HUES64 (cell line): ENCODE results near the gene CEND1.
A peak's percentile ranks its signal among the peaks of the same experiment; 100 is the strongest.

Experiments used
- H3K27ac ChIP-seq: 2 replicates; pipeline ENCODE4 v1.7.0; 2013; ENCODE audit warnings: low read depth, low read length, inconsistent platforms
- H3K27me3 ChIP-seq: 2 replicates; pipeline ENCODE4 v1.6.1; 2013; ENCODE audit warnings: mild to moderate bottlenecking, low read length; ENCODE audit not compliant: insufficient read depth
- H3K36me3 ChIP-seq: 2 replicates; pipeline ENCODE4 v1.6.1; 2013; ENCODE audit warnings: mild to moderate bottlenecking, low read length; ENCODE audit not compliant: insufficient read depth
- H3K4me1 ChIP-seq: 2 replicates; pipeline ENCODE4 v1.6.1; 2013; ENCODE audit warnings: mild to moderate bottlenecking, low read length, moderate library complexity; ENCODE audit not compliant: insufficient read depth
- H3K4me3 ChIP-seq: 2 replicates; pipeline ENCODE4 v1.5.1; 2013; ENCODE audit warnings: mild to moderate bottlenecking, low read length, moderate library complexity
- H3K9ac ChIP-seq: 2 replicates; pipeline ENCODE4 v1.6.1; 2013; ENCODE audit warnings: mild to moderate bottlenecking, low read depth, low read length
- H3K9me3 ChIP-seq: 2 replicates; pipeline ENCODE4 v1.6.1; 2013; ENCODE audit warnings: low read depth, low read length; ENCODE audit not compliant: insufficient read depth
- WGBS: fragments of 150-250, 120-280 bp; methylation state at CpG from one replicate; pipeline ENCODE4 v1.1.7; 2013; ENCODE audit warnings: missing lambda C conversion rate; 5-methylcytosine and 5-hydroxymethylcytosine counted together

CEND1 gene

DNA sequence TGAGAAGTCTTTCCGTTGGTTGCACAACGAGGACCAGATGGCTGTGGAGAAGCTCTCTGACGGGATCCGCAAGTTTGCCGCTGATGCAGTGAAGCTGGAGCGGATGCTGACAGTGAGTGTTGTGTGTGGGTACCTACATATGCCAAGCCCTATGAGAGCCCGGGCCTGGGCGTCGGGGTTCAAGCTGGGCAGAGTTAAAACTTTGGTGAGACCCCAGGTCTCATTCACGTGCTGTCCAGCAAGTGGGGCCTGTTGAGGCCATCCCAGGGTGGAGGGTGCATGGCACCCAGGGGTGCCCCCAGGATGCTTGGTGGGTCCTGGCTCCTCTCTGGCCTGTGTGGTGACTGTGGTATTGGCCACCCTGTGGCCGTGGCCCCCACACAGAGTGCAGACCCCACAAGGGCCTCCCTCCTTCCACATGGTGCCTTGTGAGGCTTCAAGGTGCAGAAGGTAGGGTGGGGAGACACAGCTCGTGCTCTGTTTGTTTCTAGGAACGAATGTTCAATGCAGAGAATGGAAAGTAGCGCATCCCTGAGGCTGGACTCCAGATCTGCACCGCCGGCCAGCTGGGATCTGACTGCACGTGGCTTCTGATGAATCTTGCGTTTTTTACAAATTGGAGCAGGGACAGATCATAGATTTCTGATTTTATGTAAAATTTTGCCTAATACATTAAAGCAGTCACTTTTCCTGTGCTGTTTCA lies 25.4 kb downstream of the CEND1 start:
- H3K27ac ChIP-seq: no peak overlapping the region; the same call in 1 of the 2 replicates
- H3K4me1 ChIP-seq: peaks cover 7% of the 10 kb centered on the region; the same call in 1 of the 2 replicates
- H3K4me3 ChIP-seq: no peak overlapping the region
- H3K9ac ChIP-seq: no peak overlapping the region
- 95% methylated on average over 18 of the region's 18 CpGs for WGBS
- H3K27me3 ChIP-seq: no peaks in the 10 kb centered on the region
- H3K9me3 ChIP-seq: no peaks in the 10 kb centered on the region
- H3K36me3 ChIP-seq: peaks cover 77% of the 10 kb centered on the region

DNA sequence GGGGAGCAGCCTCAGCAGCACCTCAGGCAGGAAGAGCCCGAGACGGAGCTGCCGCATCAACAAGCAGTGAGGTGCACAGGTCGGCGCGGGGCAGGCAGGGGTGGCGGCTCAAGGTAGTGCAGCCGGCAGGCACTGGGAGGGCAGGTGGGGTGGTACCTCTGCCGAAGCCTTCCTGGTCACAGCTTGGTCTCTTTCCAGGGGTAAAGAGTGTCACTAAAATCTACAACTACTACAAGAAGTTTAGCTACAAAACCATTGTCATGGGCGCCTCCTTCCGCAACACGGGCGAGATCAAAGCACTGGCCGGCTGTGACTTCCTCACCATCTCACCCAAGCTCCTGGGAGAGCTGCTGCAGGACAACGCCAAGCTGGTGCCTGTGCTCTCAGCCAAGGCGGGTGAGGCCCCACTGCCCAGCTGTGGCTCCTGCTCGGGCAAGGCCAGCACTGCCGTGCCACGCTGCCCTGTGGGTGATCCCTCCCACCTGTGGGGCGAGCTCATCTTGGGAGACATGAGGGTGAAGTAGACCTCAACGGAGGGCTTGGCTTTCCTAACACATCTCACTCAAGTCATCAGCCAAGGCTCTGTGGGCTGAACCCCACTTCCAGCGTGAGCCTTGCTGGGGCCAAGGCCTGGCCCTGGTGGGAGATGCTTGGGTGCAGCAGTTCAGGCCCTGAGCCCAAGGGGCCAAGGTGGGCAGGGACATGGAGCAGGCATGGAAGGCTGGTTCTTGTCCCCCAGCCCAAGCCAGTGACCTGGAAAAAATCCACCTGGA lies 26.2 kb downstream of the CEND1 start:
- Histone ChIP-seq H3K27ac (no peak overlapping the region), H3K27me3 (no peaks in the 10 kb centered on the region), H3K4me3 (no peak overlapping the region), H3K36me3 (peaks cover 79% of the 10 kb centered on the region), H3K9ac (no peak overlapping the region; the same call in 1 of the 2 replicates), H3K4me1 (peaks cover 7% of the 10 kb centered on the region; the same call in 1 of the 2 replicates), H3K9me3 (no peaks in the 10 kb centered on the region)
- WGBS: 94% methylated on average over 22 of the region's 22 CpGs

DNA sequence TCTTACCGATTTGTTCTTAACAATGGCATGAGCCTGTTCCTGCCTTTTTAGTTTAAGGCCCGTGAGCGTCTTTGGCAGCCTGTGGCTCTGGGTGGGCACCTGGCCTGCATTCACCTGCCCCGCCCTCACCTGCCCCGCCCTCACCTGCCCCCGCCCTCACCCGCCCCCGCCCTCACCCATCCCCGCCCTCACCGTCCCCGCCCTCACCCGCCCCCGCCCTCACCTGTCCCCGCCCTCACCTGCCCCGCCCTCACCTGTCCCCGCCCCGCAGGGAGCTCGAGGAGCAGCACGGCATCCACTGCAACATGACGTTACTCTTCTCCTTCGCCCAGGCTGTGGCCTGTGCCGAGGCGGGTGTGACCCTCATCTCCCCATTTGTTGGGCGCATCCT lies 26.8 kb downstream of the CEND1 start:
- H3K4me3 ChIP-seq: no peak overlapping the region
- peaks cover 7% of the 10 kb centered on the region; the same call in 1 of the 2 replicates for H3K4me1 ChIP-seq
- H3K27ac ChIP-seq: no peak overlapping the region
- H3K9ac ChIP-seq: no peak overlapping the region; the same call in 1 of the 2 replicates
- WGBS: 85% methylated on average over 14 of the region's 24 CpGs
- peaks cover 85% of the 10 kb centered on the region for H3K36me3 ChIP-seq
- H3K9me3 ChIP-seq: no peaks in the 10 kb centered on the region
- no peaks in the 10 kb centered on the region for H3K27me3 ChIP-seq

DNA sequence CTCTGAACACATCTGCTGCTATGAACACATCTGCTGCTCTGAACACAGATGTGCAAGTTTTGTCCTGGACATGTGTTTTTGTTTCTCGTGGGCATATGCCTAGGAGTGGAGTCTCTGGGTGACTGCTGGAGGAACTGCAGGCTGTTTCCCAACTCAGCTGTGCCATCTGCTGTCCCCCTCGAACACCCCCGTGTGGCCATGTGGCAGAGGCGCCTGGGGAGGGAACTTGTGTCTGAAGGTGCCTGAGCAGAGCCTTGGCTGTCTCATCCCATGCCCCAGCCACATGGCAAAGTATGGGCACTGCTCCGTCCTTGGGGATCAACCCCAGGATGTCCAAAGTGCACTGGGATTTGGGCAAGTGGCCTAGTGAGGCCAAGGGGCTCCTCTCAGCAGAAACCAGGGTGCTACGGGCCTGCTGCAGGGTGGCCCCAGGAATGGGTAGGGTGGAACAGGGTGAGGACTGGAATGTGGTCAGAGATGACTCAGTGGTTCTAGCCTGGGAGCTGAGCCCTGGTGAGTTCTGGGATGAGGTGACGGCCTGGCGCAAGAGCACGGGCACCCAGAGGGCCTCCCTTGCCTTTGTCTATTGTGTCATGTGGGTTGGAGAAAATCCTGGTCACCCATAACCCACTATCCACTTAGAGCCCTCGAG lies 27.3 kb downstream of the CEND1 start:
- no peaks in the 10 kb centered on the region for H3K27me3 ChIP-seq
- peaks cover 88% of the 10 kb centered on the region for H3K36me3 ChIP-seq
- WGBS: 89% methylated on average over 9 of the region's 10 CpGs
- no peak overlapping the region for H3K9ac ChIP-seq
- peak overlapping the region; percentile 21 for H3K27ac ChIP-seq
- H3K9me3 ChIP-seq: no peaks in the 10 kb centered on the region
- H3K4me3 ChIP-seq: no peak overlapping the region
- peaks cover 7% of the 10 kb centered on the region; the same call in 1 of the 2 replicates for H3K4me1 ChIP-seq

DNA sequence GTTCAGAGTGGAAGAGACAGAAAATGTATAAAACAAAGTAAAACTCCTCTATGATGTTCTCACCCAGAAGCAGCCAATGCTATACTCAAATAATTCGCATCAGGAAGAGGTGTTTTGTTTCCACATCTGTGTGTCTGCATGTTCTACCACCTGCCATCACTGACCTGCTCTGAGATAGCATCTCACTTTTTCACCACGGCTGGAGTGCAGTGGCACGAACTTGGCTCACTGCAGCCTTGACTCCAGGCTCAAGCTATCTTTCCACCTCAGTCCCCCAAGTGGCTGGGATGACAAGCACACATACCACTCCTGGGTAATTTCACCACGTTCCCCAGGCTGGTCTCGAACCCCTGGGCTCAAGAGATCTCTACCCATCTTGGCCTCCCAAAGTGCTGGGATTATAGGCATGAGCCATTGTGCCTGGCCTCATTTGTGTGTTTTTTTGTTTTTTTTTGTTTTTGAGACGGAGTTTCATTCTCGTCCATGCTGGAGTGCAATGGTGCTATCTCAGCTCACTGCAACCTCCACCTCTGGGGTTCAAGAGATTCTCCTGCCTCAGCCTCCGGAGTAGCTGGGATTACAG lies 28.3 kb downstream of the CEND1 start:
- H3K9me3 ChIP-seq: no peaks in the 10 kb centered on the region
- no peak overlapping the region for H3K4me3 ChIP-seq
- peaks cover 88% of the 10 kb centered on the region for H3K36me3 ChIP-seq
- H3K9ac ChIP-seq: no peak overlapping the region
- WGBS: 94% methylated on average over 8 of the region's 8 CpGs
- peaks cover 7% of the 10 kb centered on the region; the same call in 1 of the 2 replicates for H3K4me1 ChIP-seq
- H3K27ac ChIP-seq: no peak overlapping the region
- no peaks in the 10 kb centered on the region for H3K27me3 ChIP-seq

DNA sequence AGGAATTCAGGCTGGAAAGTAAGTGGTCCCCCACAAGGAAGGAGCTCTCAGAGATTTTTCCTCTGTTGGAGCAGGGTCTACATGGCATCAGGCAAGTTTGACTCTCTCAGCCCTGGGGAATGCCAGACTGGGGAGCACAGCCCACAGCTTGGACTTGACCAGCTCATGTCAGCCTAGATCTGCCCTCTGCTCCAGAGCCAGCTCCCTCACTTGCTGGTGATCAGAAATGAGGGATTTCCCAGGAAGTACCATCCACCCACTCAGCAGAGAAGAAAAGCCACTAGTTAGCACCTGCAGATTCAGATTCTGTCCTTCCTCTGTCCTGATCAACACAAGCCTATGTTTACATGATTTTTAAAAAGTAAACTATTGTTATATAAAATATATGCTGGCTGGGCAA lies 29.7 kb downstream of the CEND1 start:
- Histone ChIP-seq H3K4me1 (peaks cover 7% of the 10 kb centered on the region; the same call in 1 of the 2 replicates), H3K4me3 (no peak overlapping the region), H3K27me3 (no peaks in the 10 kb centered on the region), H3K9ac (no peak overlapping the region), H3K9me3 (no peaks in the 10 kb centered on the region), H3K36me3 (peaks cover 91% of the 10 kb centered on the region), H3K27ac (no peak overlapping the region)

DNA sequence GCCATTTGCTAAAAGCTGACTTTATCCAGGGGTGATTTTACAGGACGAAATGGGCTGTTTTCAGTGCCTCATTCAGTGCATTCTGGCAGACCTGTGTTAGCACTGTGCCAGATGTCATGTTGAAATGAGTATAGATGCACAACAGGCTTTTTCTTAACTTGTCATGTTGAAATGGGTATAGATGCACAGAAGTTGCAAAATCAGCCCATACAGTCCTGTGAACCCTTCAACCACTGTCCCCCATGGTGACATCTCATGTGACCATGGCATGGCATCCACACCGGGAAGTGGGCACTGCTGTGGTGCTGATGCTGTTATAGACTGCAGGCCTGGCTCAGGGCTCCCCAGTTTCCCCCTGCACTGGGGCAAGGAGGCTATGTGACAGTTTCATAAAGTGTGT lies 40.2 kb downstream of the CEND1 start:
- WGBS: 90% methylated on average over 2 of the region's 2 CpGs
- Histone ChIP-seq H3K4me3 (no peak overlapping the region), H3K36me3 (peaks cover 6% of the 10 kb centered on the region; the same call in 1 of the 2 replicates), H3K9ac (no peak overlapping the region), H3K27me3 (no peaks in the 10 kb centered on the region), H3K9me3 (no peaks in the 10 kb centered on the region), H3K4me1 (peaks cover 17% of the 10 kb centered on the region; the same call in 1 of the 2 replicates), H3K27ac (no peak overlapping the region)

DNA sequence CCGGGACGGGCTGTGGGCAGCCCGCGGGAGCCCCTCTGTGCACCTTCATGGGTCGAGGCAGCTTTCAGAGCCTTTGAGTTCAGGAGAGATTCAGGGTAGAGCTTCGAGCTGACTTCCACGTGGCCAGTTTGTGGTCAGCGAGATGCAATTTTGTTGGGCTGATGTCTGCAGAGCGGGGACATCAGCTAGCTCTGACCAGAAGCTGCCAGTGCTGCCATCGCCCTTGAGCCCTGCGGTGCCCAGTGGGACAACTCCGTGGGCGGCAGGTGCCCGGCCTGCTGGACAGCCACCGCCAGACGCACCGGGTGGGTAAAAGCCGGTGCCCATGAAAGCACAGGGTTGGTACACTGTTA lies 41.9 kb downstream of the CEND1 start:
- H3K36me3 ChIP-seq: peaks cover 6% of the 10 kb centered on the region; the same call in 1 of the 2 replicates
- H3K4me1 ChIP-seq: peaks cover 17% of the 10 kb centered on the region; the same call in 1 of the 2 replicates
- peak overlapping the region; percentile 80 for H3K9ac ChIP-seq
- peak overlapping the region; percentile 80 for H3K4me3 ChIP-seq
- H3K27me3 ChIP-seq: no peaks in the 10 kb centered on the region
- 10% methylated on average over 18 of the region's 18 CpGs for WGBS
- peak overlapping the region; percentile 73 for H3K27ac ChIP-seq
- H3K9me3 ChIP-seq: no peaks in the 10 kb centered on the region

DNA sequence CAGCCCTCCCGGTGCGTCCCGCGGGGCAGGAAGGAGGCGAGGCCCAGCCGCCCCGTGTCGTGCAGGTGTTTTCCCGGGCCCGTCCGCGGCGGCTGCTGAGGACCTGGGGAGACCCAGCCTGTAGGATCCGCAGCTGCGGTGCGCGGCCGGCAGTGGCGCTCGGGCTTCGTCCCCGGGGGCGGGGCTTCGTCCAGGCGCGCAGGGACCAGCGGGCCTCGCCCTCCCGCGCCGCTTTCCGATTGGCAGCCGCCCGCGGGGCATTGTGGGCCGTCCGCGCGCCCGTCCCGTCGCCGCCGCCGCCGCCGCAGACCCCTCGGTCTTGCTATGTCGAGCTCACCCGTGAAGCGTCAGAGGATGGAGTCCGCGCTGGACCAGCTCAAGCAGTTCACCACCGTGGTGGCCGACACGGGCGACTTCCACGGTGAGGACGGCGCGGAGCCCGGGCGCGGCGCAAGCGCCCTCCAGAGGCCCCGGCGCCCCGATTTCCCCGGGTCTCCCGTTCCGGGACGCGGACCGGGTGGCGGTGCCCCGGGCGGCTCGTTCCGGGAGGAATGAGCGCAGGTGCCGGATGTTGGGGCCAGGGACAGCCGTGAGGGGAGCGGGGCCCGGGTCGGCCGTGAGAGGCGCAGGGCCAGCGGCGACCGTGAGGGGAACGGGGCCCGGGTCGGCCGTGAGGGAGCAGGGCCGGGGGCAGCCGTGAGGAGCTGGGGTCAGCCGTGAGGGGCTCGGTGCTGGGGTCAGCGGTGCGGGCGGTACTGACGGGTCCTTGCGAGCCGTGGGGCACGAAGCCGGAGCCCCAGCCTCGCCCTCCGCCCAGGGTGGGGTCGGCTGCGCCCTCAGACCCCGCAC lies 42.5 kb downstream of the CEND1 start, which contains the start of gene TALDO1:
TSS of gene TALDO1 (plus strand) at position 307 of the 849 bp plus-strand sequence. CDS start at position 325, 18 bp downstream.
- H3K27me3 ChIP-seq: no peaks in the 10 kb centered on the region
- H3K27ac ChIP-seq: peak within 1 kb of the TSS; percentile 93
- H3K9ac ChIP-seq: peak within 1 kb of the TSS; percentile 80
- H3K4me1 ChIP-seq: peaks cover 17% of the 10 kb centered on the region; the same call in 1 of the 2 replicates
- H3K9me3 ChIP-seq: no peaks in the 10 kb centered on the region
- H3K4me3 ChIP-seq: peak within 1 kb of the TSS; percentile 80
- peaks cover 2% of the 10 kb centered on the region; the same call in 1 of the 2 replicates for H3K36me3 ChIP-seq
- under 1% methylated on average over 112 of the region's 112 CpGs for WGBS
